Testis (tissue), 3 donors: ENCODE data around the gene LDHAL6B. TPM values are rescaled to one million over a fixed set of nuclear protein-coding genes. Genes with fewer than 3 reads are reported as not detected.

Source experiments
- DNase-seq: peaks from one replicate; pipeline ENCODE4 v3.0.0-alpha.2; 2019
- H3K27ac ChIP-seq, 2 donors: fragments of 200-600 bp; sonication (generic); one replicate each; pipeline ENCODE4 v1.5.1; 2019
- H3K27me3 ChIP-seq: fragments of 200-600 bp; sonication (generic); one replicate; pipeline ENCODE4 v1.5.1; 2019
- H3K36me3 ChIP-seq: fragments of 200-600 bp; sonication (generic); one replicate; pipeline ENCODE4 v1.5.1; 2017; ENCODE audit warnings: low read depth; ENCODE audit errors: missing control alignments
- H3K4me1 ChIP-seq: fragments of 200-600 bp; sonication (generic); one replicate; pipeline ENCODE4 v1.5.1; 2019
- H3K4me3 ChIP-seq, 2 donors: fragments of 200-600 bp; sonication (generic); one replicate each; pipeline ENCODE4 v1.5.1; 2017 to 2019
- H3K9me3 ChIP-seq: fragments of 200-600 bp; sonication (generic); one replicate; pipeline ENCODE4 v1.5.1; 2017
- CTCF ChIP-seq, 3 experiments: fragments of 450-650 bp in 2 of 3; fragments of 200-600 bp in 1 of 3; sonication (generic) in 1 of 3; IDR thresholded peaks; one replicate each; pipeline ENCODE4 v1.5.1; 2016 to 2019; ENCODE audit warnings: antibody characterized with exemption in 3 of 3, mild to moderate bottlenecking in 2 of 3, moderate library complexity in 1 of 3
- POLR2A ChIP-seq: fragments of 450-650 bp; IDR thresholded peaks from one replicate; pipeline ENCODE4 v1.6.1; 2017; ENCODE audit warnings: antibody characterized with exemption, mild to moderate bottlenecking, moderate library complexity
- WGBS, 2 donors: methylation state at CpG; one replicate each; pipeline ENCODE4 v1.1.5; 2018; 5-methylcytosine and 5-hydroxymethylcytosine counted together
- intact Hi-C: fragments of 100-400 bp; cut with DNase I; formaldehyde crosslinking; loops from one replicate; pipeline ENCODE4 v1.15.1; 2023; ENCODE audit warnings: low total_unique reads
- polyA plus RNA-seq: library from polyadenylated mRNA; stranded (reverse); fragments of 350-450 nt; fragmentation: Illumina TruSeq; extraction: RNeasy Lipid Tissue Mini Kit (QIAGEN cat#74804); gene quantifications from one replicate; pipeline ENCODE4 v1.2.3, GENCODE V29; 2014; ENCODE audit warnings: low read depth, low replicate concordance; ENCODE audit not compliant: insufficient read depth
- total RNA-seq, 2 donors: library from RNA; depleted of rRNA; stranded (reverse); fragments of >200 nt; gene quantifications; one replicate each; pipeline ENCODE4 v1.2.3, GENCODE V29; 2016

Gene LDHAL6B
- total and polyA plus RNA-seq, 3 donors from 2014 or later: 18.6 to 119 (median 22.6) TPM

- Histone ChIP-seq H3K9me3 (no peaks in the 10 kb centered on the region), H3K27ac (no peak overlapping the region), H3K27me3 (no peaks in the 10 kb centered on the region), H3K36me3 (no peaks in the 10 kb centered on the region), H3K4me3 (no peak overlapping the region), H3K4me1 (no peaks in the 10 kb centered on the region)
- intact Hi-C loops: no loop called here
- no peak for DNase-seq
- TF ChIP-seq CTCF (IDR thresholded peaks at IDR 0.05): no peak
- no peak for TF ChIP-seq POLR2A
- 41 to 63% methylated on average over 5 of the region's 5 CpGs for WGBS, 2 donors
These were observed 33.4 kb downstream of the LDHAL6B start for GRCh38 chr15:59240036-59240435.

- Histone ChIP-seq H3K36me3 (no peaks in the 10 kb centered on the region), H3K4me1 (no peaks in the 10 kb centered on the region), H3K4me3 (no peak overlapping the region), H3K27me3 (no peaks in the 10 kb centered on the region), H3K27ac (no peak overlapping the region), H3K9me3 (no peaks in the 10 kb centered on the region)
- TF ChIP-seq POLR2A (no peak), CTCF (IDR thresholded peaks at IDR 0.05) (no peak)
- 85 to 95% methylated on average over 2 of the region's 2 CpGs for WGBS, 2 donors
- intact Hi-C loops: no loop called here
- DNase-seq: no peak
These were observed 36.0 kb downstream of the LDHAL6B start for GRCh38 chr15:59242649-59243048.

- 89 to 92% methylated on average over 5 of the region's 5 CpGs for WGBS, 2 donors
- DNase-seq: no peak
- intact Hi-C loops: no loop called here
- TF ChIP-seq CTCF (IDR thresholded peaks at IDR 0.05): no peak
- no peak for TF ChIP-seq POLR2A
- Histone ChIP-seq H3K9me3 (no peaks in the 10 kb centered on the region), H3K4me3 (no peak overlapping the region), H3K36me3 (no peaks in the 10 kb centered on the region), H3K27me3 (no peaks in the 10 kb centered on the region), H3K27ac (no peak overlapping the region), H3K4me1 (no peaks in the 10 kb centered on the region)
These were observed 37.0 kb downstream of the LDHAL6B start for GRCh38 chr15:59243622-59244021.

- Histone ChIP-seq H3K27me3 (no peaks in the 10 kb centered on the region), H3K9me3 (no peaks in the 10 kb centered on the region), H3K4me3 (no peak overlapping the region), H3K27ac (no peak overlapping the region), H3K36me3 (no peaks in the 10 kb centered on the region), H3K4me1 (no peaks in the 10 kb centered on the region)
- TF ChIP-seq CTCF (IDR thresholded peaks at IDR 0.05): no peak
- TF ChIP-seq POLR2A: no peak
- intact Hi-C loops: no loop called here
- DNase-seq: no peak
- 89% methylated on average over 3 of the region's 3 CpGs for WGBS, 2 donors
These were observed 37.7 kb downstream of the LDHAL6B start for GRCh38 chr15:59244337-59244736.

GRCh38 chr15:59245559-59245958, 38.9 kb downstream of the LDHAL6B start:
- DNase-seq: no peak
- Histone ChIP-seq H3K27me3 (no peaks in the 10 kb centered on the region), H3K27ac (no peak overlapping the region), H3K4me1 (no peaks in the 10 kb centered on the region), H3K9me3 (no peaks in the 10 kb centered on the region), H3K4me3 (no peak overlapping the region), H3K36me3 (no peaks in the 10 kb centered on the region)
- WGBS, 2 donors: 75 to 91% methylated on average over 2 of the region's 2 CpGs
- intact Hi-C loops: no loop called here
- TF ChIP-seq CTCF (IDR thresholded peaks at IDR 0.05) (no peak), POLR2A (no peak)
